Measurements from ENCODE around the gene FILIP1L.

DNA sequence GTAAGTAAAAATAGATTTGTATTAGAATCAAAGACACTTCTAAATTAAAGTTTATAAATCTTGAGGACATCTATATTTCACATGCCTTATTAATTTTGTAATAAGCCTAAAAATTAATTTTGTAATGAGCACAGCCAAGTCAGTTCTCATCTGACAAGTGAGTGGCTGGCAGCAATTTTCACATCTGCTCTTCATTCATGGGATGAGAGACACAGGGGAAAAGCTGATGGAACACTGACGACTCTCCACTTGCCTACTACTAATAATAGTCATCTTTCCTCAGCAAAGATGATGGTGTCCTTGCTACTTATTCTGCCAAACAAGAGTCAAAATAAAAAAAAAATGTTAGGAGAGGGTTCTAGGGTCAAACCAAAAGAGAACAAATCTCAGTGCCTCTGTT, 311.0 kb downstream of the FILIP1L start:
- no peak for TF ChIP-seq CTCF (IDR thresholded peaks at IDR 0.05 in 4 of 5, conservative IDR thresholded peaks at IDR 0.05 in 1 of 5)
- TF ChIP-seq POLR2A (IDR thresholded peaks at IDR 0.05): no peak
